ENCODE measurements around the gene PRR5L.
A peak's percentile ranks its signal among the peaks of the same experiment; 100 is the strongest.

Gene PRR5L

GRCh38 chr11:36326524-36327419, 30.7 kb downstream of the PRR5L start:
- TF ChIP-seq GATA1 (IDR thresholded peaks at IDR 0.05; ENCODE audit: low read depth, low read length) (no peak), POLR2A (IDR thresholded peaks at IDR 0.05; ENCODE audit: low read length) (no peak)
- no peak for DNase-seq

- no peak for DNase-seq
- TF ChIP-seq POLR2A (IDR thresholded peaks at IDR 0.05; ENCODE audit: low read length) (no peak), GATA1 (IDR thresholded peaks at IDR 0.05; ENCODE audit: low read depth, low read length) (no peak)
Observed at GRCh38 chr11:36328966-36329673, 33.0 kb downstream of the PRR5L start.

GRCh38 chr11:36330411-36330810, 34.3 kb downstream of the PRR5L start:
- no peak for TF ChIP-seq GATA1 (IDR thresholded peaks at IDR 0.05; ENCODE audit: low read depth, low read length)
- no peak for TF ChIP-seq POLR2A (IDR thresholded peaks at IDR 0.05; ENCODE audit: low read length)
- DNase-seq, result no peak

GRCh38 chr11:36333468-36333867, 37.4 kb downstream of the PRR5L start:
- TF ChIP-seq GATA1 (IDR thresholded peaks at IDR 0.05; ENCODE audit: low read depth, low read length) (no peak), POLR2A (IDR thresholded peaks at IDR 0.05; ENCODE audit: low read length) (no peak)
- DNase-seq, result no peak

- TF ChIP-seq GATA1 (IDR thresholded peaks at IDR 0.05; ENCODE audit: low read depth, low read length) (no peak), POLR2A (IDR thresholded peaks at IDR 0.05; ENCODE audit: low read length) (no peak)
- peak; percentile 19 to 27 for DNase-seq
Observed at GRCh38 chr11:36333897-36334296, 37.8 kb downstream of the PRR5L start.

GRCh38 chr11:36339888-36340287, 43.8 kb downstream of the PRR5L start:
- TF ChIP-seq GATA1 (IDR thresholded peaks at IDR 0.05; ENCODE audit: low read depth, low read length) (no peak), POLR2A (IDR thresholded peaks at IDR 0.05; ENCODE audit: low read length) (no peak)
- no peak for DNase-seq

GRCh38 chr11:36340897-36341296, 44.8 kb downstream of the PRR5L start:
- TF ChIP-seq GATA1 (IDR thresholded peaks at IDR 0.05; ENCODE audit: low read depth, low read length) (no peak), POLR2A (IDR thresholded peaks at IDR 0.05; ENCODE audit: low read length) (no peak)
- no peak for DNase-seq

- no peak for DNase-seq
- no peak for TF ChIP-seq GATA1 (IDR thresholded peaks at IDR 0.05; ENCODE audit: low read depth, low read length)
- TF ChIP-seq POLR2A (IDR thresholded peaks at IDR 0.05; ENCODE audit: low read length), result no peak
Observed at GRCh38 chr11:36341915-36342314, 45.8 kb downstream of the PRR5L start.

GRCh38 chr11:36342327-36342726, 46.2 kb downstream of the PRR5L start:
- TF ChIP-seq POLR2A (IDR thresholded peaks at IDR 0.05; ENCODE audit: low read length), result no peak
- TF ChIP-seq GATA1 (IDR thresholded peaks at IDR 0.05; ENCODE audit: low read depth, low read length), result no peak
- no peak for DNase-seq

GRCh38 chr11:36343436-36343835, 47.3 kb downstream of the PRR5L start:
- DNase-seq, result no peak
- no peak for TF ChIP-seq POLR2A (IDR thresholded peaks at IDR 0.05; ENCODE audit: low read length)
- no peak for TF ChIP-seq GATA1 (IDR thresholded peaks at IDR 0.05; ENCODE audit: low read depth, low read length)

GRCh38 chr11:36345084-36345511, 49.0 kb downstream of the PRR5L start:
- DNase-seq, result no peak
- TF ChIP-seq GATA1 (IDR thresholded peaks at IDR 0.05; ENCODE audit: low read depth, low read length) (no peak), POLR2A (IDR thresholded peaks at IDR 0.05; ENCODE audit: low read length) (no peak)

- TF ChIP-seq POLR2A (IDR thresholded peaks at IDR 0.05; ENCODE audit: low read length), result no peak
- TF ChIP-seq GATA1 (IDR thresholded peaks at IDR 0.05; ENCODE audit: low read depth, low read length), result no peak
- DNase-seq, result no peak
Observed at GRCh38 chr11:36345535-36346141, 49.5 kb downstream of the PRR5L start.

GRCh38 chr11:36346562-36347383, 50.7 kb downstream of the PRR5L start:
- TF ChIP-seq GATA1 (IDR thresholded peaks at IDR 0.05; ENCODE audit: low read depth, low read length), result no peak
- no peak for TF ChIP-seq POLR2A (IDR thresholded peaks at IDR 0.05; ENCODE audit: low read length)
- no peak for DNase-seq

Data from erythroblast (primary cell).